A549 treated with Hydrocortisone at 1 μM for 4 hours (cell line): ENCODE data around the gene PPIP5K2. TPM values are rescaled to one million over a fixed set of nuclear protein-coding genes. Genes with fewer than 3 reads are reported as not detected.

Experiments used
- total RNA-seq: library from RNA; stranded (reverse); fragments of 200-300 nt; extraction: Qiagen RNA extraction; gene quantifications from 5 replicates; pipeline ENCODE4 v1.2.3, GENCODE V29; 2022

The PPIP5K2 gene
- 13.6 to 27.7 TPM (median 20.6 TPM) in 5 replicates for total RNA-seq

DNA sequence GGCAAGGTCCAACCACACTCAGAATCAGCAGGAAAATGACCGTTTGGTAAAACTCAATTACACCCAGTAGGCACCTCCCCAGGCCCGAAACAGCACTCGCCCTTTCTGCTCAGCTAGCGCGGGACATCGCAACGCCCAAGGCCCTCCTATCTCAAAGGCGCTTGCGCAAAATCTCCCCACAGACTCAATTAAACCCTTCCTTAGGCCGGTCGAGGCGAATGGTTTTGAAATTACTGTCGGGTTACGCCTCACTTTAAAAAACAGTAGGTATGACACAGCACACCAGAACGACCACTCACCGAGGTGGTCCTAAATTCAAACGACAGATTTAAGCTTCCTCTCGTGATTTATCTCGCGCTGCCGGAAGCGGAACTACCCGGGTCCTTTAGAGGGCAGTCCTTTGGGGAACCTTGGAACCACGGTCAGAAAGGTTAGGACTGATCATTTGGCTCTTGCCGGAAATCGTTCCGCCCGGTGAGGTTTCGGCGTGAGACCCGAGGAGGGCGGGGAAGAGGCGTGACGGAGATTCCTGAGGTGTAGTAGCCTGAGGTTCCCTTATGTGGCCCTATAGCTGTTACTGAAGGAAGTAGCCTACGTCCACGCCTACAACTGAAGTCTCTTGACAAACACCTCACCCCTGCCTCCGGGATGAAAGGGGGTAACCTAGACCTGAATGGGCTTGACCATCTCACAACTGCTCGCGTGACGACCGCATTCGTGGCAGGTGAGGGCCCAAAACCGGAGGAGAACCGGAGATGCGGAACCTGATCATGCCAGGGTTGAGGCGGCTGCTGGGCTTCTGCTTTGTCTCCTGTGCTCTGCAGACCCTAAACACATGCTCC, at the start of gene PPIP5K2, which contains the start of gene GIN1:
PPIP5K2 (plus strand) TSS at position 537 of the 842 bp plus-strand sequence. CDS start 9,289 bp downstream, outside the sequence.
GIN1 (minus strand) TSS at position 374 of the 842 bp plus-strand sequence. CDS start 11,431 bp downstream, outside the sequence.

DNA sequence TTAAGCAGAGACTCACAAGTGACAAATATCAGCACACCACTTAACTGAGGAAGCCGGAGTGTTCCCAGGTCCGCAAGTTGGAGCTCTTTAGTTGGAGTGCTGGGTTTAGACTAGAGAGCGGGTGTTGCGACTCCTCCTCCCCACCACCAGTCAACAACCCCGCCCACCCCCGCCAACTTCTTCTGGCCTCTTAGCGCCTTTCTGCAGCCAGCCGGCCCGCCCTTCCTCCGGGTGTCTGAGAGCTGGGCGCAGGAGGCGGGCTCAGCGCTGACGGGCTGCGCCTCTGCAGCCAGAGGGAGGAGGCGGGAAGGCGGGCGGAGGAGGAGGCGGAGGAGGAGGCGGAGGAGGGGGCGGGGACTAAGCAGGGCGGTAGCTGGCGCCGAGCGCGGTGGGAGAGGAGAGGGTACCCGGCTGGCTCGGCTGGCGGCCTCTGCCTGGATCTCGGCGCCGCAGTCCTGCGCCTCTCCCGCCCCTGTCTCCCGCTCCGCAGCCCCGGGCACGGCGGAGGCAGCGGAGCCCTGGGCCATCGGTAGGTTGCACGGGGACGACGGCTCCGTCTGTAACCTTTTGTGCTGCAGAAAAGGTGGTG, 138.4 kb downstream of the PPIP5K2 start, which contains the start of gene MACIR:
MACIR (plus strand) TSS at position 396 of the 589 bp plus-strand sequence. CDS start 17,157 bp downstream, outside the sequence.

Other genes starting within 250 kb of the PPIP5K2 start
- 4.1 to 6.9 TPM (median 4.1 TPM) in 5 replicates for gene GIN1, start 163 bp upstream of the PPIP5K2 start, total RNA-seq
- 16.6 to 20.7 TPM (median 19.2 TPM) in 5 replicates for gene MACIR, start 138.5 kb downstream of the PPIP5K2 start, total RNA-seq